HCT116 (cell line): ENCODE data around the gene ICE1. TPM values are rescaled to one million over a fixed set of nuclear protein-coding genes. Genes with fewer than 3 reads are reported as not detected.

Experiments used
- ATAC-seq: fragments of 200-7000 bp; cut with Tn5 transposase; 2 replicates; pipeline ENCODE4 v1.9.1; 2020; ENCODE audit warnings: mild to moderate bottlenecking, moderate library complexity
- BruUV-seq: library from RNA; stranded (reverse); fragments of 400-500 nt; replicated peaks from 2 replicates; lab custom pipeline; 2021; lab: Mats Ljungman, UMichigan
- CTCF ChIA-PET: fragments of 300-600 bp; sonication (Branson Sonifier 250); formaldehyde crosslinking; loops from one replicate; lab custom pipeline; 2021; ENCODE audit warnings: antibody characterized with exemption; lab: Charles Lee
- POLR2A ChIA-PET: fragments of 300-600, 350-600 bp; sonication (Branson Sonifier 250); formaldehyde crosslinking; loops from one replicate; lab custom pipeline; 2021; ENCODE audit warnings: antibody characterized with exemption; lab: Charles Lee
- RAD21 ChIA-PET, 2 experiments: fragments of 300-600 bp; sonication (Branson Sonifier 250); formaldehyde crosslinking; loops; one replicate each; lab custom pipeline; 2023; ENCODE audit warnings: low total read pairs in 2 of 2; ENCODE audit not compliant: uncharacterized antibody in 2 of 2, unreplicated experiment in 2 of 2, low non-redundant PET in 1 of 2; lab: Charles Lee
- DNase-seq: peaks from one replicate; pipeline ENCODE4 v3.0.0-alpha.2; 2010; ENCODE audit warnings: low read depth, low spot score
- H2AFZ ChIP-seq: fragments of 200-600 bp; shearing (Covaris generic), sonication (generic); 2 replicates; pipeline ENCODE4 v1.6.1; 2017; ENCODE audit warnings: low read depth, mixed run types, mixed read lengths, antibody characterized with exemption, low read length; ENCODE audit not compliant: poor library complexity, severe bottlenecking
- H3K27ac ChIP-seq: 2 replicates; pipeline ENCODE4 v1.5.1; 2012; ENCODE audit warnings: low read depth, low read length
- H3K27me3 ChIP-seq: fragments of 200-600 bp; sonication (generic); 2 replicates; pipeline ENCODE4 v1.6.1; 2016; ENCODE audit warnings: mixed run types, low read length, mixed read lengths; ENCODE audit not compliant: insufficient read depth
- H3K36me3 ChIP-seq, 2 experiments: fragments of 200-500 bp in 1 of 2; fragments of 200-600 bp in 1 of 2; sonication (Bioruptor generic) in 1 of 2; sonication (generic) in 1 of 2; 2 replicates each; pipeline versions ENCODE4 v1.5.1 to v1.6.1; 2014 to 2016; ENCODE audit warnings: low read length in 2 of 2, inconsistent platforms in 1 of 2, mixed read lengths in 1 of 2, mixed run types in 1 of 2; ENCODE audit not compliant: insufficient read depth in 2 of 2, control insufficient read depth in 1 of 2
- H3K4me1 ChIP-seq, 2 experiments: fragments of 200-600 bp in 1 of 2; sonication (generic) in 1 of 2; 2 replicates each; pipeline versions ENCODE4 v1.5.1 to v1.6.1; 2012 to 2017; ENCODE audit warnings: low read length in 2 of 2, inconsistent platforms in 1 of 2, mild to moderate bottlenecking in 1 of 2, mixed read lengths in 1 of 2, mixed run types in 1 of 2, moderate library complexity in 1 of 2; ENCODE audit not compliant: insufficient read depth in 2 of 2, control insufficient read depth in 1 of 2
- H3K4me2 ChIP-seq: fragments of 200-600 bp; sonication (generic); 2 replicates; pipeline ENCODE4 v1.6.1; 2017; ENCODE audit warnings: mixed run types, low read length, mixed read lengths
- H3K4me3 ChIP-seq, 2 experiments: fragments of 200-600 bp in 1 of 2; sonication (generic) in 1 of 2; replicated peaks in 1 of 2; 2 replicates each; pipeline ENCODE4 v1.5.1; 2011 to 2016; ENCODE audit warnings: low read length in 2 of 2, control low read depth in 1 of 2, low read depth in 1 of 2, mild to moderate bottlenecking in 1 of 2, mixed read lengths in 1 of 2, mixed run types in 1 of 2
- H3K79me2 ChIP-seq: fragments of 200-600 bp; sonication (generic); 2 replicates; pipeline ENCODE4 v1.6.1; 2017; ENCODE audit warnings: mild to moderate bottlenecking, mixed run types, low read length, moderate library complexity, mixed read lengths; ENCODE audit not compliant: insufficient read depth
- H3K9ac ChIP-seq: fragments of 200-600 bp; sonication (generic); 2 replicates; pipeline ENCODE4 v1.6.1; 2016; ENCODE audit warnings: low read length, mixed read lengths
- H3K9me2 ChIP-seq: fragments of 200-600 bp; sonication (generic), shearing (Covaris generic); 2 replicates; pipeline ENCODE4 v1.6.1; 2017; ENCODE audit warnings: mixed run types, mild to moderate bottlenecking, moderate library complexity; ENCODE audit not compliant: insufficient read depth
- H3K9me3 ChIP-seq, 2 experiments: fragments of 200-500 bp in 1 of 2; fragments of 200-600 bp in 1 of 2; sonication (Bioruptor generic) in 1 of 2; sonication (generic) in 1 of 2; 2 replicates each; pipeline ENCODE4 v1.6.1; 2014 to 2017; ENCODE audit warnings: low read length in 2 of 2, mixed read lengths in 2 of 2, inconsistent platforms in 1 of 2, low read depth in 1 of 2, mild to moderate bottlenecking in 1 of 2, mixed run types in 1 of 2, moderate library complexity in 1 of 2; ENCODE audit not compliant: control insufficient read depth in 1 of 2, insufficient read depth in 1 of 2
- H4K20me1 ChIP-seq: fragments of 200-600 bp; sonication (generic), shearing (Covaris generic); 2 replicates; pipeline ENCODE4 v1.6.1; 2017; ENCODE audit warnings: mixed run types, mild to moderate bottlenecking, moderate library complexity; ENCODE audit not compliant: insufficient read depth
- EGR1 ChIP-seq: IDR thresholded peaks from 2 replicates; pipeline ENCODE4 v1.6.1; 2012; ENCODE audit warnings: low read depth
- ELF1 ChIP-seq: IDR thresholded peaks from 2 replicates; pipeline ENCODE4 v1.6.1; 2012; ENCODE audit warnings: low read depth, borderline replicate concordance
- EZH2 ChIP-seq: fragments of 200-600 bp; sonication (generic); IDR thresholded peaks from 2 replicates; pipeline ENCODE4 v1.6.1; 2017; ENCODE audit warnings: antibody characterized with exemption, mixed run types
- EZH2phosphoT487 ChIP-seq: fragments of 200-600 bp; IDR thresholded peaks from 2 replicates; pipeline ENCODE4 v1.6.1; 2018; ENCODE audit warnings: antibody characterized with exemption, borderline replicate concordance
- FOSL1 ChIP-seq: IDR thresholded peaks from 2 replicates; pipeline ENCODE4 v1.6.1; 2012; ENCODE audit warnings: low read depth
- JUND ChIP-seq: IDR thresholded peaks from 2 replicates; pipeline ENCODE4 v1.6.1; 2012
- POLR2A ChIP-seq: IDR thresholded peaks from 2 replicates; pipeline ENCODE4 v1.7.0; 2011; ENCODE audit warnings: borderline replicate concordance; ENCODE audit not compliant: insufficient read depth, insufficient read length; ENCODE audit errors: extremely low read depth
- POLR2AphosphoS5 ChIP-seq: IDR thresholded peaks from 2 replicates; pipeline ENCODE4 v1.6.1; 2011; ENCODE audit warnings: mild to moderate bottlenecking, low read depth, low read length, moderate library complexity
- RAD21 ChIP-seq: IDR thresholded peaks from 2 replicates; pipeline ENCODE4 v1.6.1; 2012; ENCODE audit warnings: low read depth, mild to moderate bottlenecking
- SP1 ChIP-seq: IDR thresholded peaks from 2 replicates; pipeline ENCODE4 v1.6.1; 2012; ENCODE audit warnings: low read depth
- SRF ChIP-seq: IDR thresholded peaks from 2 replicates; pipeline ENCODE4 v1.6.1; 2012; ENCODE audit warnings: low read depth
- TCF7L2 ChIP-seq: IDR thresholded peaks from 2 replicates; pipeline ENCODE4 v1.7.0; 2011; ENCODE audit warnings: borderline replicate concordance, inconsistent platforms; ENCODE audit not compliant: insufficient read depth, insufficient read length; ENCODE audit errors: extremely low read depth
- YY1 ChIP-seq: IDR thresholded peaks from 2 replicates; pipeline ENCODE4 v1.6.1; 2011; ENCODE audit warnings: low read length, low read depth, moderate library complexity, mild to moderate bottlenecking; ENCODE audit not compliant: insufficient replicate concordance; ENCODE audit errors: extremely low read depth
- ZFX ChIP-seq: fragments of 450-650 bp; IDR thresholded peaks from 2 replicates; pipeline ENCODE4 v1.6.1; 2017
- ZNF274 ChIP-seq: fragments of 200-500 bp; sonication (Bioruptor generic); IDR thresholded peaks from 2 replicates; pipeline ENCODE4 v1.6.1; 2014; ENCODE audit warnings: mild to moderate bottlenecking, low read depth, low read length, inconsistent platforms
- intact Hi-C: fragments of 100-400 bp; cut with micrococcal nuclease; formaldehyde crosslinking; loops from 2 replicates; pipeline ENCODE4 v1.10.0; 2022
- total RNA-seq: library from RNA; stranded (reverse); gene quantifications from one replicate; pipeline ENCODE4 v1.2.1, GENCODE V29; 2021; ENCODE audit not compliant: unreplicated experiment
- TF ChIP-seq, protein P1 (sequence below): IDR thresholded peaks from 2 replicates; pipeline ENCODE4 v1.6.1; 2012
- TF ChIP-seq, protein P2 (sequence below): IDR thresholded peaks from 2 replicates; pipeline ENCODE4 v1.6.1; 2012; ENCODE audit warnings: low read depth
- TF ChIP-seq, protein P3 (sequence below): IDR thresholded peaks from 2 replicates; pipeline ENCODE4 v1.6.1; 2011; ENCODE audit warnings: mild to moderate bottlenecking, low read length, moderate library complexity; ENCODE audit not compliant: insufficient replicate concordance; ENCODE audit errors: extremely low read depth
- TF ChIP-seq, protein P4 (sequence below): IDR thresholded peaks from 2 replicates; pipeline ENCODE4 v1.6.1; 2012
- TF ChIP-seq, protein P5 (sequence below), 3 experiments: fragments of 200-600 bp in 1 of 3; sonication (generic) in 1 of 3; IDR thresholded peaks in 2 of 3; conservative IDR thresholded peaks in 1 of 3; 2 replicates each; pipeline ENCODE4 v1.5.1; 2012 to 2017; ENCODE audit warnings: low read depth in 2 of 3, low read length in 2 of 3, antibody characterized with exemption in 1 of 3, borderline replicate concordance in 1 of 3, control low read depth in 1 of 3, mild to moderate bottlenecking in 1 of 3, mixed read lengths in 1 of 3, mixed run types in 1 of 3, moderate library complexity in 1 of 3; ENCODE audit not compliant: insufficient read depth in 1 of 3

The ICE1 gene
- total RNA-seq, 1 experiment from 2014 or later = 30.0 TPM

DNA sequence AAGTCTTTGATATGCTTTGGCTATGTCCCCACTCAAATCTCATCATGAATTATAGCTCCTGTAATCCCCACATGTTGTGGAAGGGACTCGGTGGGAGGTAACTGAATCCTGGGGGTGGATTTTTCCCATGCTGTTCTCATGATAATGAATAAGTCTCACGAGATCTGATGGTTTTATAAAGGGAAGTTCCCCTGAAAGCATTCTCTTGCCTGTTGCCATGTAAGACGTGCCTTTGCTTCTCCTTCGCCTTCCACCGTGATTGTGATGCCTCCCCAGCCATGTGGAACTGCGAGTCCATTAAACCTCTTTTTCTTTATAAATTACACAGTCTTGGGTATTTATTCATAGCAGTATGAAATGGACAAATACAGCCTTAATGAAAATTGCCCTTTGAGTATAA lies 44.7 kb upstream of the ICE1 start:
- Histone ChIP-seq H3K36me3 (no peaks in the 10 kb centered on the region), H3K4me1 (no peaks in the 10 kb centered on the region), H3K27me3 (peaks cover 4% of the 10 kb centered on the region; the same call in 1 of the 2 replicates), H3K79me2 (no peaks in the 10 kb centered on the region), H3K4me2 (no peak overlapping the region), H3K9me3 (no peaks in the 10 kb centered on the region), H3K4me3 (no peak overlapping the region), H4K20me1 (no peaks in the 10 kb centered on the region), H2AFZ (no peak overlapping the region), H3K9me2 (no peaks in the 10 kb centered on the region), H3K27ac (no peak overlapping the region), H3K9ac (no peak overlapping the region)
- ChIA-PET RAD21 (no interaction called here), POLR2A (no interaction called here), CTCF (no interaction called here)
- intact Hi-C loops = no loop called here
- DNase-seq (no peak), ATAC-seq (no peak)
- TF ChIP-seq RAD21 (no peak), YY1 (no peak), EZH2 (no peak), ZFX (no peak), POLR2A (no peak), EGR1 (no peak), SRF (no peak), JUND (no peak), POLR2AphosphoS5 (no peak), FOSL1 (no peak), EZH2phosphoT487 (no peak), ZNF274 (no peak), ELF1 (no peak), TCF7L2 (no peak), SP1 (no peak)
- TF ChIP-seq, protein P1, sequence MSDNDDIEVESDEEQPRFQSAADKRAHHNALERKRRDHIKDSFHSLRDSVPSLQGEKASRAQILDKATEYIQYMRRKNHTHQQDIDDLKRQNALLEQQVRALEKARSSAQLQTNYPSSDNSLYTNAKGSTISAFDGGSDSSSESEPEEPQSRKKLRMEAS = no peak
- TF ChIP-seq, protein P2, sequence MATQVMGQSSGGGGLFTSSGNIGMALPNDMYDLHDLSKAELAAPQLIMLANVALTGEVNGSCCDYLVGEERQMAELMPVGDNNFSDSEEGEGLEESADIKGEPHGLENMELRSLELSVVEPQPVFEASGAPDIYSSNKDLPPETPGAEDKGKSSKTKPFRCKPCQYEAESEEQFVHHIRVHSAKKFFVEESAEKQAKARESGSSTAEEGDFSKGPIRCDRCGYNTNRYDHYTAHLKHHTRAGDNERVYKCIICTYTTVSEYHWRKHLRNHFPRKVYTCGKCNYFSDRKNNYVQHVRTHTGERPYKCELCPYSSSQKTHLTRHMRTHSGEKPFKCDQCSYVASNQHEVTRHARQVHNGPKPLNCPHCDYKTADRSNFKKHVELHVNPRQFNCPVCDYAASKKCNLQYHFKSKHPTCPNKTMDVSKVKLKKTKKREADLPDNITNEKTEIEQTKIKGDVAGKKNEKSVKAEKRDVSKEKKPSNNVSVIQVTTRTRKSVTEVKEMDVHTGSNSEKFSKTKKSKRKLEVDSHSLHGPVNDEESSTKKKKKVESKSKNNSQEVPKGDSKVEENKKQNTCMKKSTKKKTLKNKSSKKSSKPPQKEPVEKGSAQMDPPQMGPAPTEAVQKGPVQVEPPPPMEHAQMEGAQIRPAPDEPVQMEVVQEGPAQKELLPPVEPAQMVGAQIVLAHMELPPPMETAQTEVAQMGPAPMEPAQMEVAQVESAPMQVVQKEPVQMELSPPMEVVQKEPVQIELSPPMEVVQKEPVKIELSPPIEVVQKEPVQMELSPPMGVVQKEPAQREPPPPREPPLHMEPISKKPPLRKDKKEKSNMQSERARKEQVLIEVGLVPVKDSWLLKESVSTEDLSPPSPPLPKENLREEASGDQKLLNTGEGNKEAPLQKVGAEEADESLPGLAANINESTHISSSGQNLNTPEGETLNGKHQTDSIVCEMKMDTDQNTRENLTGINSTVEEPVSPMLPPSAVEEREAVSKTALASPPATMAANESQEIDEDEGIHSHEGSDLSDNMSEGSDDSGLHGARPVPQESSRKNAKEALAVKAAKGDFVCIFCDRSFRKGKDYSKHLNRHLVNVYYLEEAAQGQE = no peak
- TF ChIP-seq, protein P3, sequence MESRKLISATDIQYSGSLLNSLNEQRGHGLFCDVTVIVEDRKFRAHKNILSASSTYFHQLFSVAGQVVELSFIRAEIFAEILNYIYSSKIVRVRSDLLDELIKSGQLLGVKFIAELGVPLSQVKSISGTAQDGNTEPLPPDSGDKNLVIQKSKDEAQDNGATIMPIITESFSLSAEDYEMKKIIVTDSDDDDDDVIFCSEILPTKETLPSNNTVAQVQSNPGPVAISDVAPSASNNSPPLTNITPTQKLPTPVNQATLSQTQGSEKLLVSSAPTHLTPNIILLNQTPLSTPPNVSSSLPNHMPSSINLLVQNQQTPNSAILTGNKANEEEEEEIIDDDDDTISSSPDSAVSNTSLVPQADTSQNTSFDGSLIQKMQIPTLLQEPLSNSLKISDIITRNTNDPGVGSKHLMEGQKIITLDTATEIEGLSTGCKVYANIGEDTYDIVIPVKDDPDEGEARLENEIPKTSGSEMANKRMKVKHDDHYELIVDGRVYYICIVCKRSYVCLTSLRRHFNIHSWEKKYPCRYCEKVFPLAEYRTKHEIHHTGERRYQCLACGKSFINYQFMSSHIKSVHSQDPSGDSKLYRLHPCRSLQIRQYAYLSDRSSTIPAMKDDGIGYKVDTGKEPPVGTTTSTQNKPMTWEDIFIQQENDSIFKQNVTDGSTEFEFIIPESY = no peak
- TF ChIP-seq, protein P4, sequence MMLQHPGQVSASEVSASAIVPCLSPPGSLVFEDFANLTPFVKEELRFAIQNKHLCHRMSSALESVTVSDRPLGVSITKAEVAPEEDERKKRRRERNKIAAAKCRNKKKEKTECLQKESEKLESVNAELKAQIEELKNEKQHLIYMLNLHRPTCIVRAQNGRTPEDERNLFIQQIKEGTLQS = no peak
- TF ChIP-seq, protein P5, sequence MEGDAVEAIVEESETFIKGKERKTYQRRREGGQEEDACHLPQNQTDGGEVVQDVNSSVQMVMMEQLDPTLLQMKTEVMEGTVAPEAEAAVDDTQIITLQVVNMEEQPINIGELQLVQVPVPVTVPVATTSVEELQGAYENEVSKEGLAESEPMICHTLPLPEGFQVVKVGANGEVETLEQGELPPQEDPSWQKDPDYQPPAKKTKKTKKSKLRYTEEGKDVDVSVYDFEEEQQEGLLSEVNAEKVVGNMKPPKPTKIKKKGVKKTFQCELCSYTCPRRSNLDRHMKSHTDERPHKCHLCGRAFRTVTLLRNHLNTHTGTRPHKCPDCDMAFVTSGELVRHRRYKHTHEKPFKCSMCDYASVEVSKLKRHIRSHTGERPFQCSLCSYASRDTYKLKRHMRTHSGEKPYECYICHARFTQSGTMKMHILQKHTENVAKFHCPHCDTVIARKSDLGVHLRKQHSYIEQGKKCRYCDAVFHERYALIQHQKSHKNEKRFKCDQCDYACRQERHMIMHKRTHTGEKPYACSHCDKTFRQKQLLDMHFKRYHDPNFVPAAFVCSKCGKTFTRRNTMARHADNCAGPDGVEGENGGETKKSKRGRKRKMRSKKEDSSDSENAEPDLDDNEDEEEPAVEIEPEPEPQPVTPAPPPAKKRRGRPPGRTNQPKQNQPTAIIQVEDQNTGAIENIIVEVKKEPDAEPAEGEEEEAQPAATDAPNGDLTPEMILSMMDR (IDR thresholded peaks at IDR 0.05 in 2 of 3, conservative IDR thresholded peaks at IDR 0.05 in 1 of 3; ENCODE audit: borderline replicate concordance in 1 of 3, insufficient read depth in 1 of 3, low read depth in 2 of 3, low read length in 2 of 3) = no peak
- BruUV-seq = no TSS peak
